AG10803 (cell line): Measurements from ENCODE around the gene FSTL4.

Source experiments
- DNase-seq: peaks from one replicate; pipeline ENCODE4 v3.0.0; 2010; ENCODE audit warnings: low read depth
- H3K4me3 ChIP-seq: 2 replicates; pipeline ENCODE4 v1.5.1; 2011; ENCODE audit warnings: mild to moderate bottlenecking, low read length, control low read depth
- CTCF ChIP-seq: conservative IDR thresholded peaks from 2 replicates; pipeline ENCODE4 v1.5.1; 2011; ENCODE audit warnings: mild to moderate bottlenecking, low read length, control low read depth, inconsistent platforms

FSTL4 gene

GRCh38 chr5:133387091-133387490 is 225.2 kb downstream of the FSTL4 start:
- no peak for DNase-seq
- H3K4me3 ChIP-seq: no peak overlapping the region
- no peak for TF ChIP-seq CTCF

GRCh38 chr5:133386662-133387061 is 225.7 kb downstream of the FSTL4 start:
- H3K4me3 ChIP-seq: no peak overlapping the region
- no peak for DNase-seq
- no peak for TF ChIP-seq CTCF

GRCh38 chr5:133385346-133385745 is 227.0 kb downstream of the FSTL4 start:
- no peak for TF ChIP-seq CTCF
- no peak for DNase-seq
- H3K4me3 ChIP-seq: no peak overlapping the region

GRCh38 chr5:133384903-133385302 is 227.4 kb downstream of the FSTL4 start:
- no peak for TF ChIP-seq CTCF
- no peak overlapping the region for H3K4me3 ChIP-seq
- no peak for DNase-seq

GRCh38 chr5:133384120-133384855 is 228.1 kb downstream of the FSTL4 start:
- TF ChIP-seq CTCF: no peak
- DNase-seq: no peak
- H3K4me3 ChIP-seq: no peak overlapping the region

GRCh38 chr5:133383580-133383939 is 228.8 kb downstream of the FSTL4 start:
- no peak for TF ChIP-seq CTCF
- H3K4me3 ChIP-seq: no peak overlapping the region
- no peak for DNase-seq
